K562 (cell line): ENCODE data around the gene DACT3. TPM values are rescaled to one million over a fixed set of nuclear protein-coding genes. Genes with fewer than 3 reads are reported as not detected.
A peak's percentile ranks its signal among the peaks of the same experiment; 100 is the strongest.

Experiments
- ADNP ChIP-seq: fragments of 200-800 bp; sonication (Bioruptor generic); IDR thresholded peaks from 2 replicates; pipeline ENCODE4 v1.6.1; 2016; ENCODE audit warnings: missing genetic modification characterization, missing compliant biosample characterization
- BACH1 ChIP-seq: fragments of 200-800 bp; sonication (Bioruptor generic); IDR thresholded peaks from 2 replicates; pipeline ENCODE4 v1.6.1; 2016; ENCODE audit warnings: missing genetic modification characterization, missing compliant biosample characterization
- BCL6 ChIP-seq: fragments of 250-450 bp; sonication (Bioruptor Pico); IDR thresholded peaks from 2 replicates; pipeline ENCODE4 v1.4.0; 2020
- BRD9 ChIP-seq: fragments of 450-650 bp; IDR thresholded peaks from 2 replicates; pipeline ENCODE4 v1.6.1; 2018; ENCODE audit warnings: low read depth; ENCODE audit not compliant: partially characterized antibody
- CC2D1A ChIP-seq: fragments of 450-650 bp; IDR thresholded peaks from 2 replicates; pipeline ENCODE4 v1.6.1; 2017; ENCODE audit warnings: mild to moderate bottlenecking
- CHD2 ChIP-seq: IDR thresholded peaks from 2 replicates; pipeline ENCODE4 v1.6.1; 2011; ENCODE audit warnings: low read depth, low read length
- DDX20 ChIP-seq: fragments of 450-650 bp; IDR thresholded peaks from 2 replicates; pipeline ENCODE4 v1.6.1; 2016; ENCODE audit warnings: missing genetic modification characterization, low read depth, mild to moderate bottlenecking, missing compliant biosample characterization, moderate library complexity
- DEAF1 ChIP-seq: fragments of 450-650 bp; formaldehyde crosslinking; IDR thresholded peaks from 2 replicates; pipeline ENCODE4 v1.4.0; 2020; ENCODE audit warnings: mild to moderate bottlenecking, moderate library complexity
- FOS ChIP-seq: IDR thresholded peaks from 3 replicates; pipeline ENCODE4 v1.6.1; 2011; ENCODE audit not compliant: insufficient read length; ENCODE audit errors: extremely low read depth
- KDM1A ChIP-seq, 2 experiments: fragments of 450-650 bp; IDR thresholded peaks; 2 replicates each; pipeline ENCODE4 v1.6.1; 2016; ENCODE audit warnings: mild to moderate bottlenecking in 2 of 2
- KDM5B ChIP-seq: fragments of 200-600 bp; sonication (generic); IDR thresholded peaks from 2 replicates; pipeline ENCODE4 v1.6.1; 2012; ENCODE audit warnings: low read depth, mild to moderate bottlenecking, moderate library complexity, low read length, control low read depth, inconsistent platforms; ENCODE audit not compliant: insufficient replicate concordance
- KLF1 ChIP-seq: fragments of 450-650 bp; IDR thresholded peaks from 2 replicates; pipeline ENCODE4 v1.6.1; 2016; ENCODE audit warnings: missing genetic modification characterization, missing compliant biosample characterization
- LEF1 ChIP-seq: fragments of 450-650 bp; IDR thresholded peaks from 2 replicates; pipeline ENCODE4 v1.6.1; 2016; ENCODE audit warnings: mild to moderate bottlenecking
- MAZ ChIP-seq, 2 experiments: fragments of 450-650 bp in 1 of 2; sonication (generic) in 1 of 2; formaldehyde crosslinking; IDR thresholded peaks in 1 of 2; conservative IDR thresholded peaks in 1 of 2; 2 replicates each; pipeline versions ENCODE4 v1.4.0 to v1.5.0; 2020; ENCODE audit warnings: mild to moderate bottlenecking in 1 of 2, missing genetic modification reagents in 1 of 2
- NBN ChIP-seq: fragments of 450-650 bp; IDR thresholded peaks from 2 replicates; pipeline ENCODE4 v1.6.1; 2016; ENCODE audit warnings: low read depth, mild to moderate bottlenecking
- NFATC3 ChIP-seq: fragments of 450-650 bp; IDR thresholded peaks from 2 replicates; pipeline ENCODE4 v1.6.1; 2017; ENCODE audit warnings: mild to moderate bottlenecking
- PHF20 ChIP-seq: fragments of 450-650 bp; IDR thresholded peaks from 2 replicates; pipeline ENCODE4 v1.6.1; 2018; ENCODE audit not compliant: partially characterized antibody
- PKNOX1 ChIP-seq: fragments of 450-650 bp; IDR thresholded peaks from 2 replicates; pipeline ENCODE4 v1.6.1; 2016
- RAD21 ChIP-seq, 2 experiments: fragments of 250-450 bp in 1 of 2; fragments of 450-650 bp in 1 of 2; sonication (Bioruptor Pico) in 1 of 2; formaldehyde crosslinking in 1 of 2; IDR thresholded peaks in 1 of 2; conservative IDR thresholded peaks in 1 of 2; 2 replicates each; pipeline versions ENCODE4 v1.4.0 to v1.8.0; 2020 to 2022; ENCODE audit warnings: mild to moderate bottlenecking in 2 of 2, moderate library complexity in 1 of 2
- SMARCA4 ChIP-seq: fragments of 450-650 bp; IDR thresholded peaks from 2 replicates; pipeline ENCODE4 v1.6.1; 2016
- SMARCA5 ChIP-seq: fragments of 450-650 bp; IDR thresholded peaks from 2 replicates; pipeline ENCODE4 v1.6.1; 2016
- SOX6 ChIP-seq: fragments of 450-650 bp; IDR thresholded peaks from 2 replicates; pipeline ENCODE4 v1.6.1; 2014; ENCODE audit warnings: mild to moderate bottlenecking
- TFAP4 ChIP-seq: sonication (generic); formaldehyde crosslinking; IDR thresholded peaks from 2 replicates; pipeline ENCODE4 v1.8.0; 2022; ENCODE audit warnings: missing genetic modification reagents, mild to moderate bottlenecking, moderate library complexity, borderline replicate concordance
- ZBTB43 ChIP-seq: sonication (generic); formaldehyde crosslinking; IDR thresholded peaks from 2 replicates; pipeline ENCODE4 v1.8.0; 2023; ENCODE audit warnings: mild to moderate bottlenecking, missing genetic modification reagents
- ZC3H8 ChIP-seq: fragments of 450-650 bp; IDR thresholded peaks from 2 replicates; pipeline ENCODE4 v1.6.1; 2017
- ZNF224 ChIP-seq: sonication (generic); formaldehyde crosslinking; IDR thresholded peaks from 2 replicates; pipeline ENCODE4 v1.8.0; 2022; ENCODE audit warnings: mild to moderate bottlenecking, missing genetic modification reagents
- polyA plus RNA-seq, 8 experiments: library from polyadenylated mRNA; depleted of rRNA in 4 of 8; stranded (reverse) in 5 of 8; unstranded in 3 of 8; fragments of >200 nt; fragmentation: Nextera tagmentation in 2 of 8; fragmentation: Illumina TruSeq in 1 of 8; extraction: Ambion mirVana in 2 of 8; extraction: Trizol in 1 of 8; gene quantifications; 2 replicates each; pipeline versions ENCODE4 v1.2.1 to v1.2.3, GENCODE V29; 2011 to 2014; ENCODE audit warnings: inconsistent platforms in 1 of 8, missing spikeins in 1 of 8
- total RNA-seq, 7 experiments: library from RNA; depleted of rRNA in 6 of 7; stranded (reverse); fragments of >200 nt in 6 of 7; fragmentation: Illumina TruSeq in 2 of 7; extraction: Trizol in 2 of 7; gene quantifications; 2 replicates each; pipeline versions ENCODE4 v1.2.1 to v1.2.3, GENCODE V29; 2011 to 2021; ENCODE audit warnings: low replicate concordance in 1 of 7

Gene DACT3
- total and polyA plus RNA-seq, 9 of the 15 experiments (the other 6 are each of a cell fraction or from before 2014, with no cell fraction given), result 0.67 to 6.5 (median 3.5) TPM

- TF ChIP-seq SOX6 (0 out of 2 replicates have a peak, but pooled peaks have one; percentile 31), CHD2 (no peak), FOS (no peak), BACH1 (tag) (0 out of 2 replicates have a peak, but pooled peaks have one; percentile 18), SMARCA5 (peak; percentile 95), ZC3H8 (no peak), SMARCA4 (peak; percentile 11; the same call in 1 of the 2 replicates), ZNF224 (CRISPR knock-in tag) (no peak), DDX20 (tag) (no peak), PHF20 (peak; percentile 24), PKNOX1 (peak; percentile 24; the same call in 1 of the 2 replicates), BRD9 (peak; percentile 66), CC2D1A (peak; percentile 87), ADNP (tag) (peak; percentile 92), ZBTB43 (no peak), KDM1A (IDR thresholded peaks at IDR 0.05) (peak; percentile 85 to 93), DEAF1 (CRISPR knock-in tag) (peak; percentile 97), BCL6 (no peak), NFATC3 (no peak), KDM5B (no peak), KLF1 (tag) (no peak), MAZ (CRISPR knock-in tag; conservative IDR thresholded peaks at IDR 0.05 in 1 of 2, IDR thresholded peaks at IDR 0.05 in 1 of 2) (peak in 1 of 2 experiments; percentile 17; a peak in 1 of 4 replicates), LEF1 (no peak), TFAP4 (CRISPR knock-in tag) (0 out of 2 replicates have a peak, but pooled peaks have one; percentile 12), NBN (peak; percentile 58), RAD21 (CRISPR knock-in tag; conservative IDR thresholded peaks at IDR 0.05 in 1 of 2, IDR thresholded peaks at IDR 0.05 in 1 of 2) (peak; percentile 98 to 99)
Measured at GRCh38 chr19:46661735-46662592, 982 bp upstream of the DACT3 start (continued).
